ENCODE measurements around the gene CGAS.
A peak's percentile ranks its signal among the peaks of the same experiment; 100 is the strongest.
"Not testable (repeated sequence)": the region's sequence is repeated elsewhere in the genome, so short reads cannot be mapped to it uniquely, and the experiment has no call there.

The CGAS gene

GRCh38 chr6:73394577-73395354, 57.3 kb downstream of the CGAS start, which contains the start of gene DDX43:
Gene DDX43, plus strand, starts transcription at chr6:73394828. Its CDS starts 78 bp downstream, at chr6:73394906.
- peak; percentile 25 for DNase-seq

DNA sequence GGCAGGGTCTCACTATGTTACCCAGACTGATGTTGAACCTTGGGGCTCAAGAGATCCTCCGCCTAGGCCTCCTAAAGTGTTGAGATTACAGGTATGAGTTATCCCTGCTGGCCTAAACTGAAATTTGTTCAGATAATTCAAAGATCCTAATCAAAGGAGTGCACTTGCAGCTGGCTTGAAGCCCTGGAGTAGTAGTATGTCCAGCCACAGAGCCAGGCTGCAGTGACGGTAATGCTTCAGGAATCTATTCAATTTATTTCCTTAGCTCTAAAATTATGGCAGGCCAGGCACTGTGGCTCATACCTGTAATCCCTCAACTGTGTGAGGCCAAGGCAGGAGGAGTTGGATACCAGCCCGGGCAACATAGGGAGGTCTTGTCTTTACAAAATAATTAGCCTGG, 58.8 kb downstream of the CGAS start:
- no peak for DNase-seq

DNA sequence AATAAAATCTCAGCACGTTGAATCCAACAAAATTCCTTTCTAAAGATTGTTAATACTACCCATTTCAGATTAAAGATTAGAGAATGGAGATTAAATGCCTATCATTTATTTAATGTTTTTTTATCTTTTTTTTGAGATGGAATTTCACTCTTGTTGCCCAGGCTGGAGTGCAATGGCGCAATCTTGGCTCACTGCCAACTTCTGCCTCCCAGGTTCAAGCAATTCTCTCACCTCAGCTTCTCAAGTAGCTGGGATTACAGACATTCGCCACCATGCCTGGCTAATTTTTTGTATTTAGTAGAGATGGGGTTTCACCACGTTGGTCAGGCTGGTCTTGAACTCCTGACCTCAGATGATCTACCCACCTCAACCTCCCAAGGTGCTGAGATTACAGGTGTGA, 59.9 kb downstream of the CGAS start:
- not testable (repeated sequence) for DNase-seq

- no peak for DNase-seq
Measured at GRCh38 chr6:73391675-73392074, 60.4 kb downstream of the CGAS start.

DNA sequence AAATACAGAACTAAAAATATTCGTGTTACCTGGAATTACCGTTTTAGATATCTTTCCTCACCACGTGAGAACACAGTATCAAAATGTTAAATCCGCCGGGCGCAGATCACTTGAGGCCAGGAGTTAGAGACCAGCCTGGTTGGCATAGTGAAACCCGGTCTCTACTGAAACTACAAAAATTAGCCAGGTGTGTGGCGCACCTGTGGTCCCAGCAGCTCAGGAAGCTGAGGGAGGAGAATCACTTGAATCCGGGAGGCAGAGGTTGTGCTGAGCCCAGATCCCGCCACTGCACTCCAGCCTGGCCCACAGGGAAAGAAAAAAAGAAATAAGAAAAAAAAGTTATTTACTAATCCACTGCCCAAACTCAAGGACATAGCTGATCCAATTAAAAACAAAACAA, 62.2 kb downstream of the CGAS start:
- DNase-seq, result no peak

- peak; percentile 42 for DNase-seq
Measured at GRCh38 chr6:73388800-73389512, 63.1 kb downstream of the CGAS start.

DNA sequence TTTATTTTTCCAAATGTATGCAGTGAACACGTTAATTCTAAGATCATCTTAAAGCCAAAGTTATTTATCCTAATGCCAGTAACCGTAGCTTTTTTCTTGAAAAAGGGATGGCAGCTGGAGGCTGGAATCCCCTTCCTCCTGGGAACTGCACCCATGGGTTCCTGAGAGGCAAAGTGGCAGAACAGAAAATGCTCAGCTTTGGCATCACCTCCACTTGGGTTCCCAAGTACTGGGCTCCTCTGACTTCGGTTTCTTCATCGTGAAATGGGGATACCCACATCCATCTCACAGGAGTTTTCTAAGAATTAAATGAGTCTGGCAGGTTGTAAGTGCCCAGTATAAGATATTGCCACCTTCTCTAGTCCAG, 63.7 kb downstream of the CGAS start:
- DNase-seq, result no peak

GRCh38 chr6:73382462-73383113, 69.5 kb downstream of the CGAS start:
- DNase-seq, result no peak

DNA sequence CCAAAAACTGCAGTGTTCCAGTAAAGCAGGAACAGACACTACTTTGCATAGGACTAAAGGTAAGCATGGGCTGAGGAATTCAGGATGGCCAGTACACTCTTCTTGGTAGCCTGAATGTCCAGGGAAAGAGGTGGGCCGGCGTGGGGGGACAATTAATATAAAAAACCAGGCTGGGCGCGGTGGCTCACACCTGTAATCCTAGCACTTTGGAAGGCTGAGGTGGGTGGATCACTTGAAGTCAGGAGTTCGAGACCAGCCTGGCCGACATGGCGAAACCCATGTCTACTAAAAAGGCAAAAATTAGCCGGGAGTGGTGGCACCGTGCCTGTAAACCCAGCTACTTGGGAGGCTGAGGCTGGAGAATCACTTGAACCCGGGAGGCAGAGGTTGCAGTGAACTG, 70.6 kb downstream of the CGAS start:
- not testable (repeated sequence) for DNase-seq

- DNase-seq, result no peak
Measured at GRCh38 chr6:73377225-73377624, 74.9 kb downstream of the CGAS start.

GRCh38 chr6:73375216-73375615, 76.9 kb downstream of the CGAS start:
- no peak for DNase-seq
